GM18511 (cell line): ENCODE results near the gene PPIA.
A peak's percentile ranks its signal among the peaks of the same experiment; 100 is the strongest.
"Not testable (repeated sequence)": the region's sequence is repeated elsewhere in the genome, so short reads cannot be mapped to it uniquely, and the experiment has no call there.

Experiments
- ATAC-seq: cut with Tn5 transposase; IDR thresholded peaks from one replicate; pipeline ENCODE4 v1.9.1; 2021; ENCODE audit warnings: mild to moderate bottlenecking, moderate library complexity; ENCODE audit not compliant: unreplicated experiment

The PPIA gene

GRCh38 chr7:44819292-44819691 is 22.8 kb downstream of the PPIA start:
- ATAC-seq: no peak

GRCh38 chr7:44823255-44823781 is 26.8 kb downstream of the PPIA start:
- no peak for ATAC-seq

GRCh38 chr7:44824894-44825526 is 28.5 kb downstream of the PPIA start:
- ATAC-seq: no peak

- no peak for ATAC-seq
Measured at GRCh38 chr7:44827567-44827966, 31.1 kb downstream of the PPIA start.

- no peak for ATAC-seq
Measured at GRCh38 chr7:44838751-44839150, 42.3 kb downstream of the PPIA start.

GRCh38 chr7:44842675-44843074 is 46.2 kb downstream of the PPIA start:
- not testable (repeated sequence) for ATAC-seq

GRCh38 chr7:44843440-44843839 is 47.0 kb downstream of the PPIA start:
- not testable (repeated sequence) for ATAC-seq

GRCh38 chr7:44845451-44845850 is 49.0 kb downstream of the PPIA start:
- ATAC-seq: no peak

GRCh38 chr7:44846390-44846789 is 49.9 kb downstream of the PPIA start:
- ATAC-seq: not testable (repeated sequence)

GRCh38 chr7:44846816-44847508 is 50.5 kb downstream of the PPIA start:
- ATAC-seq: no peak

GRCh38 chr7:44847509-44847919 is 51.0 kb downstream of the PPIA start:
- ATAC-seq: peak; percentile 70

- peak; percentile 90 for ATAC-seq
Measured at GRCh38 chr7:44847920-44848634, 51.6 kb downstream of the PPIA start, which contains the start of gene H2AZ2. H2AZ2 (minus strand) TSS chr7:44848087; CDS start chr7:44847971, 116 bp downstream.

GRCh38 chr7:44849259-44849884 is 52.9 kb downstream of the PPIA start:
- ATAC-seq: no peak

- no peak for ATAC-seq
Measured at GRCh38 chr7:44849885-44850544, 53.5 kb downstream of the PPIA start.

GRCh38 chr7:44852590-44852989 is 56.1 kb downstream of the PPIA start:
- no peak for ATAC-seq
